Fibroblast of mammary gland (primary cell): ENCODE results near the gene MIEF1.

Experiments used
- DNase-seq: peaks from one replicate; pipeline ENCODE4 v3.0.0-alpha.2; 2010; ENCODE audit warnings: low read depth
- H3K4me3 ChIP-seq: 2 replicates; pipeline ENCODE4 v1.5.1; 2011; ENCODE audit warnings: low read depth, mild to moderate bottlenecking, low read length, moderate library complexity; ENCODE audit not compliant: control insufficient read depth
- TF ChIP-seq, protein P1 (sequence below): conservative IDR thresholded peaks from 2 replicates; pipeline ENCODE4 v1.5.1; 2011; ENCODE audit warnings: low read depth, low read length, inconsistent platforms; ENCODE audit not compliant: control insufficient read depth, insufficient read depth

MIEF1 gene

DNA sequence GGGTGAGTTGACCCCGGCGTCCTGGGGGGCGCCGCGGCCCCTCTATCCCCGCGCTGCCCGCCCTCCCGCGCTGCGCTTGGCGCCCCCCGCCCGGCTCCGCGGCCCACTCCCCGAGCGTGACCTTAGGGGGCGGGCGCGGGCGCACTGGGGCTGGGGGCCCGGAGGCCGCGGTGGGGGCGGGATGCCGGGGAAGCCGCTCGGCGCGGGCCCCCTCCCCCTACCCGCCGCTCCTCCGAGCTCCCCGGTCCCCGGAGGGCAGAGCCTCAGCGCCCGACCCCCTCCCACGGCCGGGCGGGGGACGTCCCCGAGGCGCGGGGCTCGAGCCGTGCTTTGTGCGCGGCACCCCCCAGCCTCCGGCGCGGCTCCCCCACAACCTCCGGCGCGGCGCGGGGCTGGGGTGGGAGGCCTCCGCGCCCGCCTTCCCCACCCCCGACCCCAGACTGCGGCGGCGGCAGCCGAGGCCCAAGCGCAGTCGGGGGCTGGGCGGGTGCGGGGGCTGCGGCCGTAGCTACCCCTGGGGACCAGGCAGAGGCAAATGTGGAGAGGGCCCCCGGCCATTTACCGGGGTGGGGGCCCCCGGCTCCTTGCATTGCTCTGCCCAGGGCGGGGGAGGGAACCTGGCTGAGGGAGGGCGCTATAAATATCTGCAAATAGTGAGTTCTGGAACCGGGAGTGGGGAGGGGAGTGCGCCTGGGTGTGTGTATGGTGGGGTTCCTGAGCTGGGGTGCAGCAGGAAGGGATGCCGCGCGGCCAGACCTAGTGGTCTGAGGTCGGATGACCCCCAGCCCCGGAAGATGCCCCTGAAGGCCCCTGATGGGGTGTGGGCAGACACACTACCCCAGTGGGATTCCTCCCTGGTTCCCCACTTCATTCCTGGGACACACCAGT, 44.3 kb upstream of the MIEF1 start:
- H3K4me3 ChIP-seq, result no peak overlapping the region
- TF ChIP-seq, protein P1, sequence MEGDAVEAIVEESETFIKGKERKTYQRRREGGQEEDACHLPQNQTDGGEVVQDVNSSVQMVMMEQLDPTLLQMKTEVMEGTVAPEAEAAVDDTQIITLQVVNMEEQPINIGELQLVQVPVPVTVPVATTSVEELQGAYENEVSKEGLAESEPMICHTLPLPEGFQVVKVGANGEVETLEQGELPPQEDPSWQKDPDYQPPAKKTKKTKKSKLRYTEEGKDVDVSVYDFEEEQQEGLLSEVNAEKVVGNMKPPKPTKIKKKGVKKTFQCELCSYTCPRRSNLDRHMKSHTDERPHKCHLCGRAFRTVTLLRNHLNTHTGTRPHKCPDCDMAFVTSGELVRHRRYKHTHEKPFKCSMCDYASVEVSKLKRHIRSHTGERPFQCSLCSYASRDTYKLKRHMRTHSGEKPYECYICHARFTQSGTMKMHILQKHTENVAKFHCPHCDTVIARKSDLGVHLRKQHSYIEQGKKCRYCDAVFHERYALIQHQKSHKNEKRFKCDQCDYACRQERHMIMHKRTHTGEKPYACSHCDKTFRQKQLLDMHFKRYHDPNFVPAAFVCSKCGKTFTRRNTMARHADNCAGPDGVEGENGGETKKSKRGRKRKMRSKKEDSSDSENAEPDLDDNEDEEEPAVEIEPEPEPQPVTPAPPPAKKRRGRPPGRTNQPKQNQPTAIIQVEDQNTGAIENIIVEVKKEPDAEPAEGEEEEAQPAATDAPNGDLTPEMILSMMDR, result no peak
- DNase-seq, result no peak

- no peak overlapping the region for H3K4me3 ChIP-seq
These were observed 43.5 kb upstream of the MIEF1 start for GRCh38 chr22:39458444-39459083.

DNA sequence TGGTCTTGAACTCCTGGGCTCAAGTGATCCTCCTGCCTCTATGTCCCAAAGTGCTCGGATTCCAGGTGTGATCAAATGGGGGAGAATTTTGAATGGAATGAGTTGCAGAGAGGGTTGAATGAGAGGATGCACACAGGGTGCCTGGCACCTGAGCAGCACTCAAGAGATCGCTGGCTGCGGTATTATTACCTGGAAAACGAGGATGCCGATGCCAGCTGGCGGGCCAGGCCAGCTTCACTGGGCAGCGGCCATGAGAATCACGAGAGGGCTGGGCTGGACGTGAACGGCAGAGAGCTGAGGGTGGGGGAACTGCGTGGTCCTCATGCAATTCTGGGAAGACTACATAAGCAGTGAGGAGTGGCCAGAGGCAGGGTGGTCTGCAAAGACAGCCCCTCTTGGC, 42.4 kb upstream of the MIEF1 start:
- no peak overlapping the region for H3K4me3 ChIP-seq
- DNase-seq, result no peak
- TF ChIP-seq, protein P1, result no peak

More at GRCh38 chr22:39458444-39459083, 43.5 kb upstream of the MIEF1 start:
- TF ChIP-seq, protein P1, result no peak
- DNase-seq, result no peak

GRCh38 chr22:39462443-39463221, 39.5 kb upstream of the MIEF1 start:
- no peak for DNase-seq
- no peak overlapping the region for H3K4me3 ChIP-seq
- TF ChIP-seq, protein P1, result no peak

- H3K4me3 ChIP-seq, result no peak overlapping the region
- TF ChIP-seq, protein P1, result no peak
- DNase-seq, result no peak
These were observed 38.8 kb upstream of the MIEF1 start for GRCh38 chr22:39463277-39463676.

DNA sequence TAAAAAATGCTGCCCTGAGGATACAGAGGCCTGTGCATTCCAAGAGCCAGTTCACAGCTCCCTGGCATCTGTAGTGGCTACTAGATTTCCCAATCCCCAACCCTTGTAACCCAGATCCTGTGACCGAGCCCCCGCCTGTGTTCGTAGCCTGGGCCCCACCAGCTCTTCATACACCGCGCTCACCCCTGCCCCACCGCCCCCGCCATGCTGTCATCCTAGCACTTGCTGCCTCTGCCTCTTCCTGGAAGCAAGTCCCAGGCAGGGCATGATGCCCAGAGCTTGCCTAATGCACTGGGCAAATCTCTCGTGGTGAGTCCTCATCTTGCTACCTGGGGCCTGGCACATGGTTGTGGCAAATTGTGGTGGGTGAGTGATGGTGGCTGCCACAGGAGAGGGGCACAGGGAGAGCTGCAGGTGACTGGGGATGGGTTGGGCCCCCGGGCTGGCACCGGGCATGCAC, 38.1 kb upstream of the MIEF1 start:
- TF ChIP-seq, protein P1, result no peak
- H3K4me3 ChIP-seq, result no peak overlapping the region
- no peak for DNase-seq
